Osteoblast (primary cell): ENCODE results near the gene RNPEPL1. TPM values are rescaled to one million over a fixed set of nuclear protein-coding genes. Genes with fewer than 3 reads are reported as not detected.

Source experiments
- DNase-seq: peaks from one replicate; pipeline ENCODE4 v3.0.0; 2011; ENCODE audit warnings: low spot score, mixed read lengths; ENCODE audit not compliant: insufficient read length; ENCODE audit errors: missing footprints
- H2AFZ ChIP-seq: 2 replicates; pipeline ENCODE4 v1.6.0; 2011; ENCODE audit warnings: mild to moderate bottlenecking, low read length
- H3K27ac ChIP-seq: 2 replicates; pipeline ENCODE4 v1.5.1; 2011; ENCODE audit warnings: mild to moderate bottlenecking, low read depth, low read length, moderate library complexity
- H3K27me3 ChIP-seq: 2 replicates; pipeline ENCODE4 v1.6.0; 2012; ENCODE audit warnings: mild to moderate bottlenecking, control low read depth, inconsistent platforms, low read length, moderate library complexity; ENCODE audit not compliant: insufficient read depth
- H3K36me3 ChIP-seq: 2 replicates; pipeline ENCODE4 v1.5.1; 2011; ENCODE audit warnings: mild to moderate bottlenecking, low read length, control low read depth, moderate library complexity; ENCODE audit not compliant: insufficient read depth
- H3K4me1 ChIP-seq: 2 replicates; pipeline ENCODE4 v1.5.1; 2011; ENCODE audit warnings: mild to moderate bottlenecking, low read length, control low read depth, moderate library complexity; ENCODE audit not compliant: insufficient read depth
- H3K4me2 ChIP-seq: 2 replicates; pipeline ENCODE4 v1.6.0; 2011; ENCODE audit warnings: mild to moderate bottlenecking, low read length; ENCODE audit not compliant: insufficient read depth
- H3K4me3 ChIP-seq: fragments of 200-600 bp; sonication (generic); 3 replicates; pipeline ENCODE4 v1.5.1; 2012; ENCODE audit warnings: mild to moderate bottlenecking, low read length, inconsistent platforms; ENCODE audit not compliant: insufficient read depth
- H3K79me2 ChIP-seq: 2 replicates; pipeline ENCODE4 v1.6.0; 2012; ENCODE audit warnings: mild to moderate bottlenecking, low read length, control low read depth, inconsistent platforms; ENCODE audit not compliant: insufficient read depth
- H3K9me3 ChIP-seq: 2 replicates; pipeline ENCODE4 v1.5.1; 2011; ENCODE audit warnings: low read depth, low read length, control low read depth
- H4K20me1 ChIP-seq: 2 replicates; pipeline ENCODE4 v1.6.0; 2012; ENCODE audit warnings: mild to moderate bottlenecking, low read length, control low read depth; ENCODE audit not compliant: insufficient read depth
- CTCF ChIP-seq: IDR thresholded peaks from 2 replicates; pipeline ENCODE4 v1.5.1; 2011; ENCODE audit warnings: mild to moderate bottlenecking, low read depth, low read length, moderate library complexity; ENCODE audit errors: extremely low read depth
- total RNA-seq: library from RNA; depleted of rRNA; stranded (reverse); fragments of >200 nt; gene quantifications from 2 replicates; pipeline ENCODE4 v1.2.3, GENCODE V29; 2012

The RNPEPL1 gene
- total RNA-seq, result 13.0 and 14.7 TPM in 2 replicates

GRCh38 chr2:240567872-240568677 is at the start of gene RNPEPL1:
Gene RNPEPL1, plus strand, starts transcription at chr2:240568484. Its CDS starts 103 bp downstream, at chr2:240568587.
- peak; percentile 97 for DNase-seq
- H3K27ac ChIP-seq, result no peak within 1 kb of the TSS
- H4K20me1 ChIP-seq, result no peaks in the 10 kb centered on the region
- H3K4me1 ChIP-seq, result peaks cover 25% of the 10 kb centered on the region
- no peaks in the 10 kb centered on the region for H3K9me3 ChIP-seq
- no peak for TF ChIP-seq CTCF
- H3K79me2 ChIP-seq, result peaks cover 13% of the 10 kb centered on the region
- H3K36me3 ChIP-seq, result peaks cover 3% of the 10 kb centered on the region
- no peaks in the 10 kb centered on the region for H3K27me3 ChIP-seq
- H3K4me2 ChIP-seq, result peak within 1 kb of the TSS; percentile 96
- H3K4me3 ChIP-seq, result peak within 1 kb of the TSS; percentile 81
- H2AFZ ChIP-seq, result peak within 1 kb of the TSS; percentile 87

GRCh38 chr2:240518981-240519380 is 49.3 kb upstream of the RNPEPL1 start:
- Histone ChIP-seq H3K36me3 (no peaks in the 10 kb centered on the region), H3K27ac (no peak overlapping the region), H3K9me3 (peaks cover 2% of the 10 kb centered on the region), H2AFZ (no peak overlapping the region), H3K27me3 (peaks cover 7% of the 10 kb centered on the region), H4K20me1 (no peaks in the 10 kb centered on the region), H3K4me1 (peaks cover 11% of the 10 kb centered on the region), H3K79me2 (no peaks in the 10 kb centered on the region), H3K4me2 (peak overlapping the region; percentile 68), H3K4me3 (no peak overlapping the region)
- DNase-seq, result no peak
- TF ChIP-seq CTCF, result no peak

- peak overlapping the region; percentile 46 for H3K4me3 ChIP-seq
- peak overlapping the region; percentile 68 for H3K4me2 ChIP-seq
- TF ChIP-seq CTCF, result no peak
- no peak overlapping the region for H3K27ac ChIP-seq
- H2AFZ ChIP-seq, result peak overlapping the region; percentile 75
- peaks cover 7% of the 10 kb centered on the region for H3K4me1 ChIP-seq
- H3K9me3 ChIP-seq, result peaks cover 2% of the 10 kb centered on the region
- H3K79me2 ChIP-seq, result no peaks in the 10 kb centered on the region
- H3K36me3 ChIP-seq, result no peaks in the 10 kb centered on the region
- no peaks in the 10 kb centered on the region for H4K20me1 ChIP-seq
- H3K27me3 ChIP-seq, result peaks cover 7% of the 10 kb centered on the region
- DNase-seq, result peak; percentile 87
Measured at GRCh38 chr2:240519396-240520129, 48.7 kb upstream of the RNPEPL1 start.
